Right cardiac atrium (tissue), 5 donors: Measurements from ENCODE around the gene RBP5. TPM values are rescaled to one million over a fixed set of nuclear protein-coding genes. Genes with fewer than 3 reads are reported as not detected.

Experiments used
- ATAC-seq, 2 donors: fragments of 200-7000 bp; cut with Tn5 transposase; one replicate each; pipeline versions ENCODE4 v1.8.0 to v1.9.1; 2020; ENCODE audit warnings: moderate library complexity in 2 of 2, mild to moderate bottlenecking in 1 of 2
- DNase-seq, 3 donors: peaks; one replicate each; pipeline ENCODE4 v3.0.0-alpha.2; 2020
- H3K27ac ChIP-seq: one replicate; pipeline ENCODE4 v1.5.1; 2013; ENCODE audit warnings: mild to moderate bottlenecking, low read length, control low read depth, moderate library complexity
- H3K27me3 ChIP-seq: one replicate; pipeline ENCODE4 v1.6.1; 2013; ENCODE audit not compliant: control insufficient read depth, insufficient read depth
- H3K4me1 ChIP-seq: one replicate; pipeline ENCODE4 v1.6.1; 2013; ENCODE audit warnings: low read length; ENCODE audit not compliant: control insufficient read depth, insufficient read depth
- H3K4me3 ChIP-seq: one replicate; pipeline ENCODE4 v1.5.1; 2013; ENCODE audit warnings: low read length, control low read depth
- H3K9me3 ChIP-seq: one replicate; pipeline ENCODE4 v1.6.1; 2013; ENCODE audit warnings: low read length; ENCODE audit not compliant: control insufficient read depth
- WGBS: extraction: QIAGEN DNeasy Blood & Tissue Kit; methylation state at CpG from one replicate; pipeline ENCODE4 v1.1.7; 2013; 5-methylcytosine and 5-hydroxymethylcytosine counted together
- intact Hi-C, 4 donors: fragments of 100-400 bp; cut with DNase I; formaldehyde crosslinking; loops; one replicate each; pipeline versions ENCODE4 v1.11.0 to v1.14.0; 2022 to 2023
- polyA plus RNA-seq: library from polyadenylated mRNA; stranded (reverse); fragments of 200-250 nt; gene quantifications from one replicate; pipeline ENCODE4 v1.2.3, GENCODE V29; 2013
- total RNA-seq, 4 donors: library from RNA; stranded (reverse); fragmentation: NEBNext Ultra II Directional; extraction: Animal tissue kit (Norgen Biotek cat#: 25700); gene quantifications; one replicate each; pipeline ENCODE4 v1.2.1, GENCODE V29; 2021
- donor health status: healthy with polysubstance abuse.
- donor health status: DM: no; HTN: yes; CAD: no.
- donor health status: DM: no; HTN: no; CAD: no.
- donor health status: DM: no; HTN: yes; CAD: no; lungs with severe emphysema.
- donor health status: DM: yes; HTN: yes; CAD: no.

The RBP5 gene
- total and polyA plus RNA-seq, 5 donors = 0.47 to 1.7 (median 0.71) TPM; not detected in 1

DNA sequence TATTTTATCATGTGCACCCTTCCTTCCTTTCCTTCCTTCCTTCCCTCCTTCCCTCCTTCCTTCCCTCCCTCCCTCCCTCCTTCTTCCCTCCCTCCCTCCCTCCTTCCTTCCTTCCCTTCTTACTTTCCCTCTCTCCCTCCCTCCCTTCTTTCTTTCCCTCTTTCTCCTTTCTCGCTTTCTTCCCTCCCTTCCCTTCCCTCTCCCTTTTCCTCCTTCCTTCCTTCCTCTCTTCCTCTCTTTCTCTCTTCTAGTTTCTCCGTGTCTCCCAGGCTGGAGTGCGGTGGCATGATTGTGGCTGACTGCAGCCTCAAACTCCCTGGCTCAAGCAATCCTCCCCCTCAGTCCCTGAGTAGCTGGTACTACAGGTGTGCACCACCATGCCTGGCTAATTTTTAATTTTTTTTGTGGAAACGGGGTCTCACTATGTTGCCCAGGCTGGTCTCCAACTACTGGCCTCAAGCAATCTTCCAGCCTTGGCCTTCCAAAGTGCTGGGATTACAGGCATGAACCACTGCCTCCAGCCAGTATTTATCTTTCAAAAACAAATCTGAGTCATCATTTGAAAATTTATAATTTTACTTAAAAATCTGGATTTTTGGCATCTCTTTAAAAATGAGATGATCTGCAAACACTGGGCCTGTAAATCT is 27.5 kb downstream of the RBP5 start:
- WGBS = 90% methylated on average over 4 of the region's 4 CpGs

DNA sequence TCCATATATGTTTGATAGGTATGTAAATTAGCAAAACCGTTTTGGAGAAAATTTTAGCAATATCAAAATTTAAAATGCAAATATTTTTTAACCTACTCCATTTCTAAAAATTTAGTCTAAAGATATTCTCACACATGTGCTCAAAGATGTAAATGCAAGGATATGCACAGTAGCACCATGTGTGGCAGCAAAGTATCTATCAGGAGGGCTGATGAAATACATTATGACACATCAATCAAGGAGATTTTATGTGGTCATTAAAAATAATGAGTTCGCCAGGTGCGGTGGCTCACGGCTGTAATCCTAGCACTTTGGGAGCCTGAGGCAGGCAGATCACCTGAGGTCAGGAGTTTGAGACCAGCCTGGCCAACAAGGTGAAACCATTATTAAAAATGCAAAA is 28.4 kb downstream of the RBP5 start:
- Histone ChIP-seq H3K4me3 (no peak overlapping the region), H3K27ac (no peak overlapping the region), H3K27me3 (no peaks in the 10 kb centered on the region), H3K9me3 (no peaks in the 10 kb centered on the region), H3K4me1 (no peaks in the 10 kb centered on the region)
- intact Hi-C loops = loop anchor here in 1 of 4 donors (10.0 kb wide), 1 partner anchor 145 kb away; the partner anchor contains the start of gene PTPN6
- no peak for DNase-seq
- no peak for ATAC-seq
- 89% methylated on average over 4 of the region's 4 CpGs for WGBS

More for the DNA sequence above, 27.5 kb downstream of the RBP5 start:
- Histone ChIP-seq H3K27me3 (no peaks in the 10 kb centered on the region), H3K4me3 (no peak overlapping the region), H3K27ac (no peak overlapping the region), H3K9me3 (no peaks in the 10 kb centered on the region), H3K4me1 (no peaks in the 10 kb centered on the region)
- no peak for DNase-seq
- intact Hi-C loops = loop anchor here in 1 of 4 donors (10.0 kb wide), 1 partner anchor 146 kb away; the partner anchor contains the start of gene PTPN6
- no peak for ATAC-seq

DNA sequence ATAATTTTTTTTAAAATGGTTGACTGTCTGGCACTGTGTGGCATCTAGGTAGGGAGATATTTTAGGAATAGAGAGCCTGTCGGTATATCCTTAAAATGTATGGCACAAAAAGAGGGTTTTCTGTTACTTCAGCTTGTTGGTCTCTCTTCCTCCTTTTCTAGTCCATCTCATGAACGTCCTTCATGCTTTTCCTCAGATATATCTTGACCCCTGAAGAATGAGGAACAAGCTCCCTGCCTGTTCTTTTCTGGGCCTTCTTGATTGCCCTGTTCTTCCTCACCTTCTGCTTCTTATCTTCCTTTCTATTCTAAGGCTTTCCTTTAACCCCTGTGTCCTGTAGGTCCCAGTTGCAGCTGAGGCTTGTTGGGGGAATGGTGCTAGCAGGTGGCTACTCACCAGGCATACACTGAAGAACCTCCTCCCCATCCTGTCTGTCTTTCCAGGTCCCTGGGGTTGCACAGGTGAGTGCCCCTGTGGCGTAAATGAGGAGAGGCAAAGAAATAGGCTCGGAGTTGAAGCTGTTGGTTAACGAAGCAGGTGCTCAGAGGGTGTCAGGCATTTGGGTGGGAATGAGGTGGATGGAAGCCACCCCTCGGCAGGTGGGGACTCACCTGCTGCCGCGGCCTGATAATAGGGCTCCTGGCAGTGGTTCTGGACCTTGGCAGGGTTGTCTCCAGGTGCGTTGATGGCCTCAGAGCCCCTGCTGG is 29.2 kb downstream of the RBP5 start:
- H3K9me3 ChIP-seq = no peaks in the 10 kb centered on the region
- no peak for DNase-seq
- 87% methylated on average over 9 of the region's 9 CpGs for WGBS
- H3K27me3 ChIP-seq = no peaks in the 10 kb centered on the region
- no peaks in the 10 kb centered on the region for H3K4me1 ChIP-seq
- no peak overlapping the region for H3K27ac ChIP-seq
- no peak overlapping the region for H3K4me3 ChIP-seq
- no peak for ATAC-seq
- intact Hi-C loops = no loop called here

DNA sequence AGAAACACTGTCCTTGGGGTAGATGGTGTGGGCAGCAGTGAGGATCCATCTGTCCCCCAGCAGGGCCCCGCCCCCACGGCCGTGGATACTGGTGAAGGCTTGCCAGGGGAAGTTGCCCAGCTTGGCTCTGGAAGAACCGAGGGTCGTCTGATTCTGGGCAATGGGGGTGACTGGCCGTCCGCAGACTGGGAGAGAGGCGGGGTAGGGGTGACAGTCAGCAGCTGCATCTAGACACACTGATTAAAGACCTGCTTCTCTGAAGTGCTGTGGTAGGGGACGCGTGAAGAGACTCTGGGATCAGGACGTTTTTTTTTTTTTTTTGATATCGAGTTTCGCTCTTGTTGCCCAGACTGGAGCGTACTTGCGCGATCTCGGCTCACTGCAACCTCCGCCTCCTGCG is 31.7 kb downstream of the RBP5 start:
- Histone ChIP-seq H3K27me3 (no peaks in the 10 kb centered on the region), H3K4me1 (no peaks in the 10 kb centered on the region), H3K4me3 (no peak overlapping the region), H3K9me3 (no peaks in the 10 kb centered on the region), H3K27ac (no peak overlapping the region)
- 84% methylated on average over 19 of the region's 19 CpGs for WGBS
- intact Hi-C loops = no loop called here
- ATAC-seq (no peak), DNase-seq (no peak)

DNA sequence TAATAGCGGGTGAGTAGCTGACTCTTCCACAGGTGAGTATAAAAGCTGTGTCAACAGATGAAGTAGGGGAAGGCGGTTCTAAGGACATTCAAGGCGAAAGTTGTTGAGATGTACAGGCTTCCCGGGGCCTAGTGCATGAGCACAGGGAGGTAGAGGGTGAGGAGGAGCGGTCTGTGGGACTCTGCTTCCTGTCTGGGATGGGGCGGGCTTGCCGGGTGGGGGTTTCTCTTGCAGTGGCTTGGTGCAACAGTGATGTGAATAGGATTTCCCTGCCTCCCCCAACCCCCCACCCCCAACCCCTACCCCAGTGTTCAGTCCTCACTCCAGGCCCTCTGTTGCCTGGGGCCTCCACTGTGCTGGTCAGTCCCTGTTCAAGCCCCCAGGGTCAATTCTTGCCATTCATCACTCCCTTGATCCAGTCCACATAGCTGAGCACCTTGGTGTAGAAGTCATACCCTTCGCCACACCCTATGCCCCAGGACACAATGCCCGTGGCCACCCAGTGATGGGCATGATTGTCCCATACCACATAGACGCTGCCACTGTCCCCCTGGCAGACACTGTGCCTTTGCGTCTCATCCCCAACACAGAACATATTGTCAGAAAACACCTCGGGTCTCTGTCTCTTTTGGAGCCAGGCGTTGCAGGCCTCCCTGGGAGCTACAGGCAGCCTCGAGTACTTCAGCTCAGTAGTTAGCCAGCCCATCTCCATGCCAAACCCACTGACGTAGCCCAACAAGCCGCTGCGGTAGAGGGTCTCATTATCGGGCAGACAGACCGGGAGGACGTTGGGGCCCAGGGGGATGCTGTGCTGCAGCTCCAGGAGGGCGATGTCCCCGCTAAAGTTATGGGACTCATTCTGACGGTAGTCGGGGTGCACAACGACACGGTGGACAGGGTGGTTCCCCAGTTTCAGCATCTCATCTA is 32.4 kb downstream of the RBP5 start:
- ATAC-seq (no peak), DNase-seq (no peak)
- Histone ChIP-seq H3K9me3 (no peaks in the 10 kb centered on the region), H3K4me1 (no peaks in the 10 kb centered on the region), H3K4me3 (no peak overlapping the region), H3K27me3 (no peaks in the 10 kb centered on the region), H3K27ac (no peak overlapping the region)
- intact Hi-C loops = no loop called here
- 83% methylated on average over 26 of the region's 26 CpGs for whole genome bisulfite sequencing

DNA sequence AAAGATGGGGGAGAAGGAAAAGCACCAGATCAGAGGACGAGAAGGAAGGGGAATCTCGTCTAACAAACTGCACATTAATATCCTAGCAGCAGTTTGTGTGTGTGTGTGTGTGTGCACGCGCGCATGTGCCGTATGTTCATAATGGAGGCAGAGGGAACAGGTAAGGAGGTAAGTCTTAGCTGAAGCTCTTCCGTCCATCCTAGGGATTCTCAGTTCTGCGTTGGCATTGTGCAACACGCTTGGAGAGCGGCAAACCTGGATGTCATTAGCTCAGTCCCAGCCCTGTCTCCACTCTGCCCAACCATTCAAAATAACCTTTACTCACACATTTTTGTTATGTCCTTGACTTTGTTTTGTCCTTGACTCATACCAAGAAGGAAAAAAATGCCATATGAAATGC is 34.8 kb downstream of the RBP5 start:
- intact Hi-C loops = no loop called here
- H3K27me3 ChIP-seq = no peaks in the 10 kb centered on the region
- no peak for ATAC-seq
- H3K4me3 ChIP-seq = no peak overlapping the region
- 72% methylated on average over 10 of the region's 10 CpGs for WGBS
- H3K4me1 ChIP-seq = no peaks in the 10 kb centered on the region
- H3K27ac ChIP-seq = no peak overlapping the region
- DNase-seq = no peak
- H3K9me3 ChIP-seq = no peaks in the 10 kb centered on the region

DNA sequence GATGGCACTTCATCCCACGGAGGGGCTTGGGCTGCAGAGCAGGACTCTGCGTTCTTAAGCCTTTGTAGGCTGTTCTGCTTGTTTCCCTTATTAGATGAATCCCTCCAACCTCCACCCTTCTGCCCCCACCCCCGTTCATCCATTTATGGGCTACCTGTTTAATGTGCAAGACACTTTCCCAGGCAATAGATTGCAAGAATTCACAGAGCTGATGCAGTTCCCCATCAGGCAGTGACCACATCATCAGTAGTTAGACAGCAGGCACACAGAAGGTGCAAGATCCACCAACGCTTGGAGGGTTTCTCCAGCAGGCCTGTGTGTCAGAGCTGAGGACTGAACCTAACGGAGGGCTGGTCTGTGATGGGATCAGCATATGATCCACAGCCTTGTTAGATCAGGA is 35.2 kb downstream of the RBP5 start:
- Histone ChIP-seq H3K4me3 (no peak overlapping the region), H3K27me3 (no peaks in the 10 kb centered on the region), H3K27ac (no peak overlapping the region), H3K4me1 (no peaks in the 10 kb centered on the region), H3K9me3 (no peaks in the 10 kb centered on the region)
- WGBS = 66% methylated on average over 5 of the region's 5 CpGs
- ATAC-seq = no peak
- no peak for DNase-seq
- intact Hi-C loops = no loop called here

DNA sequence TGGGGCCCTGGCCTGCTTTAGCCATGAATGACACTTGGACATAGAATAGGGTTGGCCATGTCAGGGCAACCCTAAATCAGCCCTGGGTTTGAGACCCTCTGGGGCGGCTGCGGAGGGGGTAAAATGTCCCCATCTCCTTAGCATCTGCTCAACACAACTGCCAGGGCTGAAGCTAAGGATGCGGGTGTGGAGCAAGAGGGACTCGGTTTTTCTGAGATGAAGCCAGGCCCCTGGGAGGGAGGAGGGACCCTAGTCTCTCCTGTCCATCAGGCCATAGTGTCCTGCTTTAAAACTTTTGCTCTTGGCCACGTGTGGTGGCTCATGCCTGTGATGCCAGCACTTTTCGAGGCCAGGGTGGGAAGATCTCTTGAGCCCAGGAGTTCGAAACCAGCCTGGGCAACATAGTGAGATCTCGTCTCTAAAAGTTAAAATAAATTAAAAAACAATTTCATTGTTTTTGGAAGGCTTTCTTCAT is 35.7 kb downstream of the RBP5 start:
- no peak for ATAC-seq
- no peak for DNase-seq
- 73% methylated on average over 8 of the region's 8 CpGs for WGBS
- H3K4me1 ChIP-seq = no peaks in the 10 kb centered on the region
- H3K9me3 ChIP-seq = no peaks in the 10 kb centered on the region
- H3K4me3 ChIP-seq = no peak overlapping the region
- intact Hi-C loops = no loop called here
- H3K27me3 ChIP-seq = no peaks in the 10 kb centered on the region
- no peak overlapping the region for H3K27ac ChIP-seq

DNA sequence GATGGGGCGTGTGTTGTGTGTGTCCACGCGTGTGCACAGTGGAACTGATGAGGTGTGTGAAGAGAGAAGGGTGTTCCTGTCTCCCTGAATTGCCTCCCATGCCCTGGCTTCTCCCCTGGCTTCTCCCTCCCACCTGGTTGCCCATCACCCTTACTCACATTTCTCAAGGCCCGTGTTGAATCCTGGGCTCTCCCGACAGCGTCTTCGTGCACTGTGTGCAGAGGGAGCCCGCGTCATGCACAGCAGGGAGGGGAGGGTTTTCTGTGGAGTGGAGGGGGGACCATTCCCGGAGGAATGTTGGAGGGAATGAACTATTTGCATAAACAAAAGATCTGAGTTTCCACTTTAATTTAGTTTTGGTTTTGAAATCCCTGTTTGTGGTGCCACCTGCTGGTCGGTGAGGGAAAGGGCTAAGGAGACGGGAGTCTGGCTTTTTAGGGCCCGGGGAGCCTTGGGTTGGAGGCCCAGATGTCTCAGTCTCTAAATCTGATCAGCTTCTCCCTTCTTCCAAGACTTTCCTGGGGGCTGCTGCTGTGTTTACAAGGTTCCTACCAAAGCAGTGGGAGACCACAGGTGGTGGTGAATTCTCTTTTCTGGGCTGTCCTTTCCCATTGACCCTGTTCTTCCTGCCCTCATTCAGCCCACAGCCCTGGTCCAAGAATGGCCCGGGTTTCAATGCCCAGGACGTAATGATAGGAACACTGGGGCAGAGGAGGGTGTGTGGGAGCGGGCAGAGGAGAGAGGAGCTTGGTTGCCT is 36.3 kb downstream of the RBP5 start, which contains the start of gene C1R:
TSS of gene C1R (minus strand) at position 217 of the 757 bp plus-strand sequence. CDS start at position 160, 57 bp downstream.
- Histone ChIP-seq H3K27ac (peak within 1 kb of the TSS; percentile 64), H3K9me3 (no peaks in the 10 kb centered on the region), H3K27me3 (no peaks in the 10 kb centered on the region), H3K4me3 (peak within 1 kb of the TSS; percentile 42), H3K4me1 (no peaks in the 10 kb centered on the region)
- DNase-seq (peak; percentile 82 to 92 (median 90)), ATAC-seq (peak; percentile 85 to 89)
- intact Hi-C loops = no loop called here
- WGBS = 20% methylated on average over 16 of the region's 16 CpGs

DNA sequence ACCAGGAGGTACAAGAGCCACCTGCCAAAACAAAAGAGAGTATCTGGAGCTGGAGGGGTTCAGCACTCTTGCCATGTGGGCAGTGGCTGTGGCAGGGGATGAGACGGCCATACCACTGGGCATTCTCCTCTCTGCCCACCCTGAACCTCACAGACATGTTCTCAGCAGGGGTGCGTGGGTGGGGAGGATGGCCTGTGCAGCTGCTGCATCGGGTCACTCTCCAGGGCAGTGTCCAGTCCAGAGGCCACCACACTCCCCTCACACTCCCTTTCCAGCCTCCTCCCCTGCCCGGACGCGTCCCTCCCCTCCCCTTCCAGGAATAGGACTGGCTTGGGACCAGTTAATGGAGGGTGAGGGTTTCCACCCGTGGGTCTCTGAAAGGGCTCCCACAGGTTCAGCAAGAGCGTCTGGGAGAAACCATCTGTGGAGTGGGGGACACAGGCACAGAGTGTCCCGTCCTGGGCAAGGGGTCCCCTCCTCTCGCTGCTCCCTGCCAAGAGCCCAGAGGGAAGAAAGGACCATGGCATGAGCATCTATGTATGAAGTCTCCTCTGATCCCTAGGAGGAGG is 36.9 kb downstream of the RBP5 start:
- ATAC-seq = peak; percentile 85
- H3K27ac ChIP-seq = peak overlapping the region; percentile 64
- no peaks in the 10 kb centered on the region for H3K4me1 ChIP-seq
- no peaks in the 10 kb centered on the region for H3K9me3 ChIP-seq
- WGBS = 25% methylated on average over 10 of the region's 10 CpGs
- H3K27me3 ChIP-seq = no peaks in the 10 kb centered on the region
- DNase-seq = peak; percentile 73 to 86 (median 79)
- H3K4me3 ChIP-seq = peak overlapping the region; percentile 42
- intact Hi-C loops = no loop called here
